Measurements from ENCODE around the gene BUD23.

BUD23 gene

DNA sequence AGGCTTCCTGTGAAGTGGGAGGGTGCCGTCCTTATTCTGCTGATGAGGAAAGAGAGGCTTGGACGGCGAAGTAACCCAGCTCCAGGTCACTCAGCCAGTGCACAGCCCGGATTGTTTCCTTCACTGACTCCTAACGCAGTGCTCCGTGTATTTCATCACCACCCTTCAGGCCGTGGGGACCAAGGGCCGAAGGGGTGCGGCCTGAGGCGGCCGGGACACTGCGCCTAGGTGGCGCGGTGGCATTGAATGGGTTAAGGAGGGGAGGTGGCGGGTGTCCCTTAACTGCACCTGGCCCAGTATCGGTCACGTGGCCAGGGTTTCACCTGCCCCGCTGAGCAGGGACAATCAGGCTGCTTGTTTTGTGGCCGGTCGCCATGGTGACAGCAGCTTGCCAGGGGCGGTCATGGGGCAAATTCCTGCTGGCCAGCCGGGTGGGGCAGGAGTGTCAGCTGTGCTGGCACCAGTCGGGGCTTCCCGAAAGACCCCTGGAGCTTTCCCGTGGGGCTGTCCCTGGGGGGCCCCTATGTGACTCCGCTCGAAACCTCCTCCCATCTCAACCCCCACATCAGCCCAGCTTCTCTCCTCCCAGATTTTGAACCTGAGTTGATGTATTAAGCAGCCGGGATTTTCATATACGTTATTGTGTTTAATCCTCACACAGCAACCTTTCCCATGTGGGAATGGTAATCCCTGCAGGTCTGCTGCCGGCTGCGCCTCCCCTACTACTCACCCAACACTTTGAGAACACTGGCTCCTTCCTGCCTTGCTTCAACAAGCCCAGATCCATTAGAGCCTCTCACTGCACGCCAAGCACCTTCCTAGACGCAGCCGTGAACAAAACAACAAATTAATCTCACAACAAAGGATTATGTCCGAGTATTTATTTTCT, 59.6 kb downstream of the BUD23 start:
- DNase-seq, result no peak

DNA sequence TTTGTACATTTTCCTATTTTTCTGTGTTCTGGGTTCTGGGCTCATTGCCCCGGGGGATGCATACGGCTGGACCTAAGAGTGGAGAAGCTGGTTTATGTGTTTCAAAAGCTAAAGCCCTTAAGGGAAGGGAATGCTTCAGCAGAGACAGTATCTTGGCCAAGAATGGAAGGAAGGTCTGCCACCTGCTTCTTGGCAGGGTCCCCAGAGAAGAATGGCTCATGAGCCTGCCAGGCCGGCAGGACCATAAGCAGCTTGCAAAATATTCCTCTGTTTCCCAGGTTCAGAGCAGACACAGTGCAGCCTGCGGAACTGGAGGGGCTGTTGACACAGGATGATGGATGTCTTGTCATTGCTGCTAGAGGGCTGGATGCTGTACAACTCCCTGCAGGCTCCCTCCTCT, 63.0 kb downstream of the BUD23 start:
- no peak for DNase-seq
